GM21737 (cell line): ENCODE results near the gene FAH.

Experiments used
- ATAC-seq: cut with Tn5 transposase; IDR thresholded peaks from one replicate; pipeline ENCODE4 v1.9.1; 2021; ENCODE audit warnings: mild to moderate bottlenecking, moderate library complexity; ENCODE audit not compliant: unreplicated experiment

Gene FAH

DNA sequence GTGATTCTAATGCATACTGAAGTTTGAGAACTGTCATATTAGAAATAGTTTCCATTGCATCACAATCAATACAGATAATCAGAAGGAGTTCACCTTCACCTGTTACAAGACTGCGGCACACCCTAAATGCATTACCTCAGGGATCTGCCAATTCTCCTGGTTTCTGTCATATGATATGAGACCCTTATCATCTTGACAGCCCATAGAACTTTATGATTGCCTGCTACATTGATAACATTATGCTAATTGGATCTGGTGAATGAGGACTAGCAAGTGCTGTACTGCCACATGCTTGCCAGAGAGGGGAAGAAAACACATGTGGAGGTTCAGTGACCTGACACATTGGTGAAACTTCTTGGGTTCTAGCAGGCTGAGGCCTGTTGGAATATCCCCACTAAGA, 41.4 kb downstream of the FAH start:
- no peak for ATAC-seq

DNA sequence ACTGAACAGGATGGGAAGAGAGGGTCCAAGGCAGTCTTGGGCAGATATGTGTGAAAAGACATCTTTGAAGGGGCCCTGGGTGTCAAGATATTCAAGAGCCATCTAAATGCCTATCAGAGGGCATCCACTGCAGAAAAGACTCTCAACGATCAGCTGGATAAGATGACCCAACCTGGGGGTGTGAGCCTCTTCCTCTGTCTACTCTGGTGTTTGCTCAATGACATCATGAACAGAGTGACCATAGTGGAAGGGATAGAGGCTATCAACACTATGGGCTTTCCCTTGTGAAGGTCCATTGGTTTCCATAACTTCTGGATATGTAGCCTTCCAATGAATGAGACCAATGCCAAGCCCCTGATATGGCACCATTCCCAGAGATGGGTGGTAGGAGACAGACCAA, 42.1 kb downstream of the FAH start:
- no peak for ATAC-seq

- ATAC-seq, result no peak
These were observed 46.6 kb downstream of the FAH start for GRCh38 chr15:80199366-80199765.

DNA sequence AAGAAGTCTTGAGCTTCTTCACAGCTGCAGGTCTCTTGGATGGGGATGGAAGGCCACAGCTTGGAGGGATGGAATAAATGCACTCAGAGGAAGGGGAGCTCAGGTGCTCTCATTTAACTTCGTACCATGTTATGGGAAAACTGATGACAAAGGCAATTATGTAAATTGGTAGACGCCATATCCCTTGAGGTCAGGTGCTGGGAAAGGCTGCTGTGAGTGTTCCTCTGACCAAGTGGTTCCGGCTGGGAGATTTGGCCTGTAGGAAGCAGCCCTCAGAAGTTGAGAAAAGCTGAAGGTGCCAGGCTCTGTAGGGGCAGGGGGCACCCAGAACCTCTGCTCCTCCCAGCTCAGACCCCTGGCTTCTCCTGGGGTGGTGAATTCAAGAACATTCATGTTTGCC, 47.1 kb downstream of the FAH start:
- ATAC-seq, result no peak

DNA sequence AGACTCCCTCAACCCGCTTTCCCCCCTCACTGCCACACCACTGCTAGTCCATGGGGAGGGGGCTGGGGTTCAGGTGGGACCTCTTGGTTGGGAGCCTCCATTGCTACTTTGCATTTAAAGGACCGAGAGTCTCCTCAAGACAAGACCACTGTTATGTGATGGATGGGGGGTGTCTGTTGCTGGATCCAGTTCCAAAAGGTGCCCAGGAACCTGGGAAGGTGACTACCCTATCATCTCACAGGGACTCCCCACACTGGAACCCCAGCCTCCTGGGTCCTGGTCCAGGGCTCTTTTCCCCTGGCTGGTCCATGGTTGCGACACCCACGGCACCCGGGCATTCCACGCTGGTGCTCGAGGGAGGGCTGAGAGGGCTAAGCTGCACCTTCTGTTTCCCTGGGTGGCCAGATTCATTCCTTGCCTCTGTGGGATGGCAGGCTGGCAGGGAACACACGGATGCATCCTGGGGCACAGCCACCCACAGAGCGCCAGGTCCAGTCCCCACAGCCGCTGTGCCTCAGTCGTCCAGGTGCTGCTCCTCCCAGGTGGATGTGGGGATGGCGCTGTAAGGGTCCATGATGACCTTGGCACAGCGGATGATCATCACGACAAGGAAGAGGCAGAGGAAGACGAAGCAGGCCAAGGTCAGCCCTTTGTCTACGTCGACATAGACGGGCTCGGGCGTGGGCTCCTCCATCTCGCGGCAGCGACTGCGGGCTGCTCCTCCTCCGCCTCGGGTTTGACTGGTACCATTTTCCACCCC, 48.6 kb downstream of the FAH start:
- no peak for ATAC-seq

DNA sequence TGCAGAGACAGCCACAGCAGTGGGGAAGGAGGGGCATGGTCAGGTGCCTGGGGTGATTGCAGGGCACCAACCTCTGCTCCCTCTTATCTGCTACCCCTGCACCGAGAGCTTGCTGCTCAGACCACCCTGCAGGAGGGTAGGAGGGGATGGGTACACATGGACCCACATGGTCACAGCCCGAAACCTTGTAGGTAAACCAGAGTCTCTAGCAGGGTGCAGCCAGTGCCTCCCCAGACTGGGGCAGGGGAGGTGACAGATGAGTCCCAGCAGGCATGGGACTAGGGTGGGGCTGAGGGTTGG, 49.2 kb downstream of the FAH start:
- ATAC-seq, result no peak

GRCh38 chr15:80202641-80203360, 50.0 kb downstream of the FAH start:
- no peak for ATAC-seq

DNA sequence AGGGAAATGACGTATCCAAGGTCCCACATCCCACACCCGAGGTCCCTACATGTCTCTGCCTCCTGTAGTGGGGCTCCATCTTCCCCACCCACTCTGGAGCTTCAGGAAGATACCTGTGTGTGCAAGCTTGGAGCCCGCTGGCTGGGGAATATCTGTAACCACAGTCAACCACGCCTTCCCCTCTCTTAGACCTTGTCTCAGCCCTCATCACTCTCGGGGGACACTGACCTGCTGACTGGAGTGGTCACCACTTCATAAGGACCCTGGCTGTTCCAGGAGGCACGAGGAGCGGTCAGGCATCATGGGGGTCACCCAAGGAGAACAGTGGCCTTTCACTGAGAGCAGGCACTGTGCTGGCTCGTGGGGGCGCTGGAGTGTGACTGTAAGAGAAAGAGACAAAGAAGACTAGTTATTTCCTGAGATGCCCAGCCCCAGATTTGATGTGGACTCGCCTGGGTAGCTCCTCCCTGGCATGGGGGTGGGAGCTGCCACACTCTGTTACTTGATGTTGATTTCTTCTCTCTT, 50.6 kb downstream of the FAH start:
- no peak for ATAC-seq

- ATAC-seq, result no peak
These were observed 51.4 kb downstream of the FAH start for GRCh38 chr15:80204231-80204630.

GRCh38 chr15:80207887-80208286, 55.1 kb downstream of the FAH start:
- no peak for ATAC-seq

GRCh38 chr15:80208758-80209734, 56.2 kb downstream of the FAH start:
- no peak for ATAC-seq

- no peak for ATAC-seq
These were observed 58.1 kb downstream of the FAH start for GRCh38 chr15:80210611-80211573.

DNA sequence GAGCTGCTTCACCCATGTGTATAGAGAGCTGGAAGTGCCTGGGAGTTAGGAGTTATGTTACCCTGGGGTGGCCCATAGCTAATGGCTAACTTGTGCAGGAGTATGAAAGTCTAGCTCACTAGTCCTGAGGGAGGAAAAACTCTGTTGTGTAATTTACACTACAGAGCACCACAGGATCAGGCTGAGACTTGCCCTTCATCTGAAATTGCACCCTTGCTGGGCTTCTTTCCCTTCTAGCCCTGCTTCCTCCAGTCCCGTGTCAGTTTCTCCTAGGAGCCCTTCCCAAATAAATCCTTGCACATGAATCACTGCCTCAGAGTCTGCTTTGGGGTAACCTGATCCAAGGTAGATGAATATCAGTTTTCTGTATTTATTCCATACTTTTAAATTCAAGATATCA, 59.2 kb downstream of the FAH start:
- ATAC-seq, result no peak

- ATAC-seq, result no peak
These were observed 62.1 kb downstream of the FAH start for GRCh38 chr15:80214910-80215309.

DNA sequence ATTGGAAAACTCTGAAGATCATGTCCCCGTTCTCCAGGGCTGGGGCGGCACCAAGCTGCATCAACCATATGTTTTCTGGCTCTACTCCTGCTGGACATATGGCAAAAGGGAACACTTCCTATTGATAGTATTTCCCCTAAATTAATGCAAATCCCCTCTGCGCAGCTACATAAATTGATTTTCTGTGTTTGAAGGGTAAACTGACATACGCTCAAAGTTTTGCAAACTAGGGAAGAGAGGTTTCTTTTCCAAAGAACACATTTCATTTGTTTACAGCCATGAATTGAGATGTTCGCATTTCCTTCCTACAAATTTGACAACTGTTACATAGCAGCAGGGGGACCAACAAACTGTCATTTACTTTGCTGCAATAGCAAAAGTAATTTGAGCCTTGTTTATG, 63.3 kb downstream of the FAH start:
- ATAC-seq, result no peak

DNA sequence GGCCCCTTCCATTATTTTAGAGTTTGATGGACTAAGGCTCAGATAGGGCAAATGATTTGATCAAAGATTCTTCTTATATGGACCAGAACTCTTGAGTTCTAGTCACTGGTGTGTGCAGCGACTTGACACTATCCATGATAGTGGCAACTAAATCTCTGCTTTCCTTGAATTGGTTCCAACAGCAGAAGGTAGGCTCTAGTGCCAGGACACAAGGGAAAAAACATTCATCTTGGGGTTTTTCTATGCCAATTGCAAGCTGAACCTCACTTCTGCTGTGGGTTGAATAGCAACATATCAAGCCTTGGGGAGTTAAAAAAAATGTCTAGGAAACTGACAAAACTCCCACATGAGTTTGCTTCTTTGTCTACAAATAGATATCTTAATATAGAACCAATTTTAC, 64.1 kb downstream of the FAH start:
- no peak for ATAC-seq

- ATAC-seq, result no peak
These were observed 64.6 kb downstream of the FAH start for GRCh38 chr15:80217327-80217900.

- ATAC-seq, result no peak
These were observed 67.2 kb downstream of the FAH start for GRCh38 chr15:80219955-80220354.

- ATAC-seq, result no peak
These were observed 76.3 kb downstream of the FAH start for GRCh38 chr15:80228959-80229610.
